GM19240 (cell line): ENCODE data around the gene PRDM4.
"Not testable (repeated sequence)": the region's sequence is repeated elsewhere in the genome, so short reads cannot be mapped to it uniquely, and the experiment has no call there.

Experiments
- DNase-seq: peaks from one replicate; pipeline ENCODE4 v3.0.0; 2011; ENCODE audit warnings: low spot score; ENCODE audit not compliant: insufficient read length

PRDM4 gene

GRCh38 chr12:107774349-107775029 lies 13.6 kb upstream of the PRDM4 start, which contains the start of gene ASCL4:
TSS of gene ASCL4 (plus strand) at chr12:107774704. CDS start at chr12:107775219, 515 bp downstream.
- DNase-seq: no peak

- DNase-seq: no peak
Observed at GRCh38 chr12:107767466-107767865, 6.5 kb upstream of the PRDM4 start.

- DNase-seq: no peak
Observed at GRCh38 chr12:107765316-107765715, 4.4 kb upstream of the PRDM4 start.

- DNase-seq: no peak
Observed at GRCh38 chr12:107764626-107765025, 3.7 kb upstream of the PRDM4 start.

GRCh38 chr12:107762874-107763273 lies 1.9 kb upstream of the PRDM4 start:
- DNase-seq: no peak

- DNase-seq: no peak
Observed at GRCh38 chr12:107761502-107761904, 566 bp upstream of the PRDM4 start.

- no peak for DNase-seq
Observed at GRCh38 chr12:107760207-107760808, 629 bp downstream of the PRDM4 start.

GRCh38 chr12:107759410-107759809 lies 1.5 kb downstream of the PRDM4 start:
- DNase-seq: no peak

GRCh38 chr12:107749083-107749482 lies 11.9 kb downstream of the PRDM4 start:
- DNase-seq: no peak

- DNase-seq: no peak
Observed at GRCh38 chr12:107748472-107748871, 12.5 kb downstream of the PRDM4 start.

- peak; percentile 55 for DNase-seq
Observed at GRCh38 chr12:107736914-107737313, 24.0 kb downstream of the PRDM4 start.

GRCh38 chr12:107735763-107736162 lies 25.2 kb downstream of the PRDM4 start:
- no peak for DNase-seq

- DNase-seq: no peak
Observed at GRCh38 chr12:107734139-107734538, 26.8 kb downstream of the PRDM4 start.

GRCh38 chr12:107732365-107732764 lies 28.6 kb downstream of the PRDM4 start:
- no peak for DNase-seq

GRCh38 chr12:107731366-107731765 lies 29.6 kb downstream of the PRDM4 start:
- no peak for DNase-seq

- no peak for DNase-seq
Observed at GRCh38 chr12:107730618-107731341, 30.2 kb downstream of the PRDM4 start.

- not testable (repeated sequence) for DNase-seq
Observed at GRCh38 chr12:107727742-107728141, 33.2 kb downstream of the PRDM4 start.

- DNase-seq: not testable (repeated sequence)
Observed at GRCh38 chr12:107727327-107727726, 33.6 kb downstream of the PRDM4 start.

GRCh38 chr12:107718606-107719005 lies 42.3 kb downstream of the PRDM4 start:
- no peak for DNase-seq

GRCh38 chr12:107715780-107716179 lies 45.2 kb downstream of the PRDM4 start:
- DNase-seq: no peak

GRCh38 chr12:107705522-107705921 lies 55.4 kb downstream of the PRDM4 start:
- DNase-seq: not testable (repeated sequence)

GRCh38 chr12:107704041-107704440 lies 56.9 kb downstream of the PRDM4 start:
- DNase-seq: no peak
